HEK293 (cell line): Measurements from ENCODE around the gene ABHD10.

Source experiments
- CTCF ChIA-PET: fragments of 350-600 bp; formaldehyde crosslinking; extraction: SDS; loops from one replicate; lab custom pipeline; 2021; ENCODE audit warnings: antibody characterized with exemption; lab: Yijun Ruan, JAX
- POLR2A ChIA-PET: fragments of 300-600 bp; formaldehyde crosslinking; extraction: SDS; loops from one replicate; lab custom pipeline; 2020; ENCODE audit warnings: antibody characterized with exemption, inconsistent platforms; lab: Yijun Ruan, JAX
- H3K27ac ChIP-seq: fragments of 200-500 bp; sonication (Bioruptor generic); 2 replicates; pipeline ENCODE4 v1.5.1; 2014; ENCODE audit warnings: low read depth, low read length, control low read depth, inconsistent platforms; ENCODE audit errors: extremely low read depth
- H3K36me3 ChIP-seq, 2 experiments: fragments of 200-500 bp in 1 of 2; sonication (Bioruptor generic) in 1 of 2; 1 replicate in 1 of 2; 2 replicates in 1 of 2; pipeline ENCODE4 v1.5.1; 2014 to 2017; ENCODE audit warnings: inconsistent platforms in 2 of 2, low read length in 2 of 2; ENCODE audit not compliant: control insufficient read depth in 2 of 2, insufficient read depth in 1 of 2
- H3K4me1 ChIP-seq: fragments of 200-500 bp; sonication (Bioruptor generic); 2 replicates; pipeline ENCODE4 v1.5.1; 2014; ENCODE audit warnings: mild to moderate bottlenecking, low read length, inconsistent platforms; ENCODE audit not compliant: control insufficient read depth, insufficient read depth
- H3K4me3 ChIP-seq: 2 replicates; pipeline ENCODE4 v1.5.1; 2011; ENCODE audit warnings: low read depth, mild to moderate bottlenecking, control low read depth, low read length, moderate library complexity
- H3K9me3 ChIP-seq: fragments of 200-500 bp; sonication (Bioruptor generic); 2 replicates; pipeline ENCODE4 v1.5.1; 2014; ENCODE audit warnings: low read depth, low read length, inconsistent platforms; ENCODE audit not compliant: control insufficient read depth, insufficient read depth
- CTCF ChIP-seq: fragments of 450-650 bp; formaldehyde crosslinking; IDR thresholded peaks from 2 replicates; pipeline ENCODE4 v1.5.1; 2016; ENCODE audit warnings: missing biosample characterization, missing genetic modification characterization
- FEZF1 ChIP-seq: fragments of 450-650 bp; formaldehyde crosslinking; IDR thresholded peaks from 2 replicates; pipeline ENCODE4 v1.5.1; 2016; ENCODE audit warnings: missing biosample characterization, missing genetic modification characterization
- HIC1 ChIP-seq: fragments of 450-650 bp; formaldehyde crosslinking; IDR thresholded peaks from 2 replicates; pipeline ENCODE4 v1.5.1; 2016; ENCODE audit warnings: missing biosample characterization, missing genetic modification characterization
- PRDM6 ChIP-seq: fragments of 450-650 bp; formaldehyde crosslinking; IDR thresholded peaks from 2 replicates; pipeline ENCODE4 v1.5.1; 2017; ENCODE audit warnings: missing biosample characterization, missing genetic modification characterization
- ZBTB20 ChIP-seq: fragments of 450-650 bp; formaldehyde crosslinking; IDR thresholded peaks from 2 replicates; pipeline ENCODE4 v1.5.1; 2016; ENCODE audit warnings: missing biosample characterization, missing genetic modification characterization
- ZEB2 ChIP-seq: fragments of 450-650 bp; formaldehyde crosslinking; IDR thresholded peaks from 2 replicates; pipeline ENCODE4 v1.5.1; 2016; ENCODE audit warnings: missing biosample characterization, missing genetic modification characterization
- ZNF248 ChIP-seq: fragments of 450-650 bp; formaldehyde crosslinking; IDR thresholded peaks from 2 replicates; pipeline ENCODE4 v1.5.1; 2017; ENCODE audit warnings: missing biosample characterization, missing genetic modification characterization
- ZNF398 ChIP-seq: fragments of 450-650 bp; formaldehyde crosslinking; IDR thresholded peaks from 2 replicates; pipeline ENCODE4 v1.5.1; 2017; ENCODE audit warnings: missing biosample characterization, missing genetic modification characterization
- ZNF518A ChIP-seq: fragments of 450-650 bp; formaldehyde crosslinking; conservative IDR thresholded peaks from 2 replicates; pipeline ENCODE4 v1.5.1; 2016; ENCODE audit warnings: low read depth, missing biosample characterization, missing genetic modification characterization
- ZNF621 ChIP-seq: fragments of 450-650 bp; formaldehyde crosslinking; IDR thresholded peaks from 2 replicates; pipeline ENCODE4 v1.5.1; 2017; ENCODE audit warnings: missing biosample characterization, missing genetic modification characterization
- ZSCAN18 ChIP-seq: fragments of 450-650 bp; formaldehyde crosslinking; IDR thresholded peaks from 2 replicates; pipeline ENCODE4 v1.5.1; 2016; ENCODE audit warnings: missing biosample characterization, missing genetic modification characterization

The ABHD10 gene

GRCh38 chr3:111936191-111936841 lies 42.5 kb upstream of the ABHD10 start:
- Histone ChIP-seq H3K4me3 (no peak overlapping the region), H3K36me3 (peaks cover 0 to 12% of the 10 kb centered on the region in 2 experiments; a peak in 1 of 3 replicates), H3K4me1 (0 out of 2 replicates have a peak, but pooled peaks cover 5% of the 10 kb centered on the region), H3K9me3 (no peaks in the 10 kb centered on the region), H3K27ac (no peak overlapping the region)
- TF ChIP-seq CTCF (tag by site-specific recombination), result no peak
- 0 out of 2 replicates have a peak, but pooled peaks have one; percentile 19 for TF ChIP-seq ZNF398
- peak; percentile 45; the same call in 1 of the 2 replicates for TF ChIP-seq PRDM6 (tag by site-specific recombination)
- no peak for TF ChIP-seq ZNF621 (tag by site-specific recombination)
- no peak for TF ChIP-seq ZSCAN18 (tag by site-specific recombination)
- TF ChIP-seq HIC1 (tag by site-specific recombination), result 0 out of 2 replicates have a peak, but pooled peaks have one; percentile 40
- peak; percentile 60; the same call in 1 of the 2 replicates for TF ChIP-seq ZEB2
- TF ChIP-seq ZBTB20 (tag by site-specific recombination), result no peak
- TF ChIP-seq ZNF518A, result no peak
- TF ChIP-seq FEZF1 (tag by site-specific recombination), result 0 out of 2 replicates have a peak, but pooled peaks have one; percentile 18
- no peak for TF ChIP-seq ZNF248 (tag by site-specific recombination)
- CTCF ChIA-PET, result interaction anchor here (1.1 to 1.2 kb wide), 2 partner anchors 31 to 78 kb away, joined by 3 to 5 read pairs; no protein-coding TSS in a partner anchor
- POLR2A ChIA-PET, result no interaction called here
